Middle frontal gyrus (tissue), 1 donor: Measurements from ENCODE around the gene NBL1.

ENCODE experiments used
- DNase-seq: peaks from one replicate; pipeline ENCODE4 v3.0.0-alpha.2; 2015; ENCODE audit warnings: low spot score; ENCODE audit errors: extremely low spot score

The NBL1 gene

GRCh38 chr1:19645411-19646251 is 1.5 kb downstream of the NBL1 start:
- no peak for DNase-seq

- no peak for DNase-seq
Measured at GRCh38 chr1:19646377-19647319, 2.5 kb downstream of the NBL1 start.

GRCh38 chr1:19647643-19648042 is 3.5 kb downstream of the NBL1 start:
- DNase-seq, result no peak

GRCh38 chr1:19648239-19648638 is 4.1 kb downstream of the NBL1 start:
- DNase-seq, result no peak

- no peak for DNase-seq
Measured at GRCh38 chr1:19648689-19649088, 4.6 kb downstream of the NBL1 start.

- no peak for DNase-seq
Measured at GRCh38 chr1:19650416-19651140, 6.5 kb downstream of the NBL1 start.

GRCh38 chr1:19651141-19651737 is 7.1 kb downstream of the NBL1 start:
- DNase-seq, result no peak

GRCh38 chr1:19654386-19654785 is 10.3 kb downstream of the NBL1 start:
- DNase-seq, result no peak

GRCh38 chr1:19654886-19655717 is 11.0 kb downstream of the NBL1 start:
- DNase-seq, result no peak

- no peak for DNase-seq
Measured at GRCh38 chr1:19655718-19656080, 11.6 kb downstream of the NBL1 start.

GRCh38 chr1:19656134-19656779 is 12.1 kb downstream of the NBL1 start:
- DNase-seq, result no peak

- DNase-seq, result no peak
Measured at GRCh38 chr1:19656780-19657466, 12.8 kb downstream of the NBL1 start.

GRCh38 chr1:19657511-19657910 is 13.4 kb downstream of the NBL1 start:
- no peak for DNase-seq

GRCh38 chr1:19658186-19658585 is 14.1 kb downstream of the NBL1 start:
- DNase-seq, result no peak

GRCh38 chr1:19661721-19662228 is 17.7 kb downstream of the NBL1 start:
- no peak for DNase-seq

GRCh38 chr1:19662313-19662712 is 18.2 kb downstream of the NBL1 start:
- DNase-seq, result no peak

- DNase-seq, result no peak
Measured at GRCh38 chr1:19664453-19665185, 20.5 kb downstream of the NBL1 start, which contains the start of gene HTR6. TSS of gene HTR6 (plus strand) at chr1:19664875. CDS start at chr1:19665754, 879 bp downstream.

- no peak for DNase-seq
Measured at GRCh38 chr1:19665186-19665495, 21.0 kb downstream of the NBL1 start.
